MCF 10A (cell line): ENCODE data around the gene TRPV6. TPM values are rescaled to one million over a fixed set of nuclear protein-coding genes. Genes with fewer than 3 reads are reported as not detected.

Experiments used
- BruUV-seq: library from RNA; stranded (reverse); fragments of 400-500 nt; replicated peaks from 2 replicates; lab custom pipeline; 2021; lab: Mats Ljungman, UMichigan
- CTCF ChIA-PET: fragments of 300-600 bp; sonication (Branson Sonifier 250); formaldehyde crosslinking; extraction: SDS; loops from one replicate; lab custom pipeline; 2021; ENCODE audit warnings: antibody characterized with exemption, inconsistent platforms; lab: Yijun Ruan, JAX
- POLR2A ChIA-PET: fragments of 300-600, 350-650 bp; sonication (Branson Sonifier 250); formaldehyde crosslinking; extraction: SDS; loops from one replicate; lab custom pipeline; 2020; ENCODE audit warnings: antibody characterized with exemption, inconsistent platforms; lab: Yijun Ruan, JAX
- DNase-seq: peaks from one replicate; pipeline ENCODE4 v3.0.0-alpha.2; 2018; ENCODE audit not compliant: unreplicated experiment
- H3K27ac Mint-ChIP-seq: one replicate; pipeline ENCODE4 v1.8.0; 2022; ENCODE audit warnings: mild to moderate bottlenecking, low read depth, mixed read lengths; ENCODE audit not compliant: unreplicated experiment
- H3K27me3 Mint-ChIP-seq: one replicate; pipeline ENCODE4 v1.8.0; 2022; ENCODE audit warnings: mixed read lengths; ENCODE audit not compliant: insufficient read depth, unreplicated experiment
- H3K36me3 Mint-ChIP-seq: one replicate; pipeline ENCODE4 v1.8.0; 2022; ENCODE audit warnings: mild to moderate bottlenecking, moderate library complexity, mixed read lengths; ENCODE audit not compliant: insufficient read depth, unreplicated experiment
- H3K4me1 Mint-ChIP-seq: one replicate; pipeline ENCODE4 v1.8.0; 2022; ENCODE audit warnings: mixed read lengths; ENCODE audit not compliant: insufficient read depth, unreplicated experiment
- H3K4me3 Mint-ChIP-seq: one replicate; pipeline ENCODE4 v1.8.0; 2022; ENCODE audit warnings: mild to moderate bottlenecking, moderate library complexity, mixed read lengths; ENCODE audit not compliant: unreplicated experiment
- H3K9me3 Mint-ChIP-seq: one replicate; pipeline ENCODE4 v1.8.0; 2022; ENCODE audit warnings: mixed read lengths; ENCODE audit not compliant: unreplicated experiment
- CTCF ChIP-seq: fragments of 200-600 bp; IDR thresholded peaks from one replicate; pipeline ENCODE4 v1.8.0; 2022; ENCODE audit warnings: antibody characterized with exemption, mild to moderate bottlenecking; ENCODE audit not compliant: unreplicated experiment
- intact Hi-C: fragments of 100-400 bp; cut with micrococcal nuclease; formaldehyde crosslinking; loops from 2 replicates; pipeline ENCODE4 v1.14.1; 2022
- total RNA-seq: library from RNA; stranded (reverse); gene quantifications from 2 replicates; pipeline ENCODE4 v1.2.3, GENCODE V29; 2022

Gene TRPV6
- total RNA-seq, 1 experiment from 2014 or later: 0.30 TPM

GRCh38 chr7:142838461-142839213, 46.9 kb downstream of the TRPV6 start:
- intact Hi-C loops: no loop called here
- peaks cover 24% of the 10 kb centered on the region for H3K27me3 Mint-ChIP-seq
- H3K36me3 Mint-ChIP-seq: no peaks in the 10 kb centered on the region
- DNase-seq: no peak
- no peaks in the 10 kb centered on the region for H3K4me1 Mint-ChIP-seq
- ChIA-PET POLR2A (no interaction called here), CTCF (interaction anchor here (0.5 to 0.7 kb wide), 3 partner anchors 27 to 165 kb away, joined by 3 read pairs; no protein-coding TSS in a partner anchor)
- no peak for TF ChIP-seq CTCF
- H3K9me3 Mint-ChIP-seq: no peaks in the 10 kb centered on the region
- H3K27ac Mint-ChIP-seq: no peak overlapping the region
- BruUV-seq: no TSS peak
- no peak overlapping the region for H3K4me3 Mint-ChIP-seq

- Mint-ChIP-seq H3K9me3 (no peaks in the 10 kb centered on the region), H3K4me3 (no peak overlapping the region), H3K27ac (no peak overlapping the region), H3K27me3 (peaks cover 4% of the 10 kb centered on the region), H3K4me1 (no peaks in the 10 kb centered on the region), H3K36me3 (no peaks in the 10 kb centered on the region)
- intact Hi-C loops: no loop called here
- ChIA-PET CTCF (interaction anchor here (0.5 to 1.2 kb wide), 2 partner anchors 30 to 370 kb away, joined by 5 to 6 read pairs; no protein-coding TSS in a partner anchor), POLR2A (no interaction called here)
- no TSS peak for BruUV-seq
- no peak for TF ChIP-seq CTCF
- DNase-seq: no peak
Observed at GRCh38 chr7:142836426-142836825, 49.1 kb downstream of the TRPV6 start.

DNA sequence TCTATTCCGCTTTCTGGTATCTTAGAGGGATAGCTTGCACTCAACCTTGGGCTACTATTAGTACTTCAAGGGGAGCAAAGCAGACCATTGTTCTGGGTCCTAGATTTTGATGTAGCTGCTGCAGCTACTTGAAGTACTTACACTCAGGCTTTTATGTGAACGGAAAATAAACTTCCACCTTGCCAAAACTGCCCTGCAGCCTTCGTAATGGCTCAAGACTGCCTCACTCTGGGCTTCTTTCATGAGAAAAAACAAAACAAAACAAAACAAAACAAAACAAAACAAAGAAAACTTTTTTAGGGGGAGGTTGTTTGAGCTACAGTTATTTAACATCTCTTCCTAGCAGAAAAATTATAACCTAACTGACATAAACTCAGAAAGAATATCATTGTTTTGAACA, 50.1 kb downstream of the TRPV6 start:
- DNase-seq: no peak
- Mint-ChIP-seq H3K4me3 (no peak overlapping the region), H3K4me1 (no peaks in the 10 kb centered on the region), H3K27ac (no peak overlapping the region), H3K9me3 (no peaks in the 10 kb centered on the region), H3K36me3 (no peaks in the 10 kb centered on the region), H3K27me3 (peaks cover 10% of the 10 kb centered on the region)
- TF ChIP-seq CTCF: no peak
- ChIA-PET CTCF (interaction anchor here (1.2 kb wide), 1 partner anchor 31 kb away, joined by 6 read pairs; no protein-coding TSS in a partner anchor), POLR2A (interaction anchor here (1.0 kb wide), 1 partner anchor 28 kb away, joined by 3 read pairs; no protein-coding TSS in a partner anchor)
- BruUV-seq: no TSS peak
- intact Hi-C loops: no loop called here

- TF ChIP-seq CTCF: no peak
- H3K27ac Mint-ChIP-seq: no peak overlapping the region
- intact Hi-C loops: no loop called here
- CTCF ChIA-PET: interaction anchor here (0.6 to 1.0 kb wide), 3 partner anchors 13 to 265 kb away, joined by 3 to 5 read pairs (median 3); partner anchors contain the start of gene EPHB6
- no TSS peak for BruUV-seq
- no peaks in the 10 kb centered on the region for H3K36me3 Mint-ChIP-seq
- no peaks in the 10 kb centered on the region for H3K9me3 Mint-ChIP-seq
- H3K27me3 Mint-ChIP-seq: peaks cover 21% of the 10 kb centered on the region
- no peaks in the 10 kb centered on the region for H3K4me1 Mint-ChIP-seq
- no peak overlapping the region for H3K4me3 Mint-ChIP-seq
- POLR2A ChIA-PET: no interaction called here
- peak; percentile 37 for DNase-seq
Observed at GRCh38 chr7:142833174-142834048, 52.1 kb downstream of the TRPV6 start.
